ENCODE results near the gene ABHD1. TPM values are rescaled to one million over a fixed set of nuclear protein-coding genes. Genes with fewer than 3 reads are reported as not detected.
"Not testable (repeated sequence)": the region's sequence is repeated elsewhere in the genome, so short reads cannot be mapped to it uniquely, and the experiment has no call there.

Gene ABHD1
- total and polyA plus RNA-seq, 2 experiments from 2014 or later: 0.38 to 0.55 TPM

DNA sequence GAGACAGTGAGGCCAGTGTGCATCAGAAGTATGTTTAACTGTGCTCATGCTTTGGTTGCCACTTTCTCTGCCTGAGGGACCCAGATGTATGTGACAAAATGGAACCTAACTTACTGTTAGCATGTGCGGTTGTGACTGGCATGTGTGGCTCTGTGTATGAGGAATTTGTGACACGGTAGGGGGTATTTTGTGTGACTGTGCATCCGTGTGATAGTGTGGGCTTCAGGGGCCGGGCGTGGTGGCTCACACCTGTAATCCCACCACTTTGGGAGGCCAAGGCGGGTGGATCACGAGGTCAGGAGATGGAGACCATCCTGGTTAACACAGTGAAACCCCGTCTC lies 4.3 kb upstream of the ABHD1 start:
- H3K27me3 ChIP-seq (ENCODE audit: insufficient read depth): peaks cover 71% of the 10 kb centered on the region
- H3K27ac ChIP-seq (ENCODE audit: low read depth); H3K9me2 ChIP-seq (ENCODE audit: insufficient read depth); H3K27ac Mint-ChIP-seq; H4K20me1 ChIP-seq (replicated peaks; ENCODE audit: insufficient read depth); H3F3A ChIP-seq (replicated peaks; ENCODE audit: low read depth); H3K9me3 Mint-ChIP-seq; ATAC-seq; H3K36me3 Mint-ChIP-seq (ENCODE audit: low read depth); DNase-seq (ENCODE audit: low spot score); H3K36me3 ChIP-seq (ENCODE audit: insufficient read depth); H3K79me2 ChIP-seq (replicated peaks; ENCODE audit: insufficient read depth): not testable (repeated sequence)
- peak overlapping the region; percentile 80 for H3K4me3 Mint-ChIP-seq
- TF ChIP-seq EZH2 (IDR thresholded peaks at IDR 0.05; ENCODE audit: low read depth, unreplicated experiment): peak; percentile 9
- peak overlapping the region; percentile 85 for H3K4me2 ChIP-seq
- H3K4me1 Mint-ChIP-seq: peaks cover 13% of the 10 kb centered on the region; the same call in 2 of the 3 replicates
- peak overlapping the region; percentile 84; the same call in 1 of the 2 replicates for H2AFZ ChIP-seq
- peaks cover 59% of the 10 kb centered on the region for H3K27me3 Mint-ChIP-seq (ENCODE audit: insufficient read depth, low read depth, poor library complexity)
- peaks cover 19% of the 10 kb centered on the region for H3K4me1 ChIP-seq (ENCODE audit: insufficient read depth)
- peak overlapping the region; percentile 65 for H3K4me3 ChIP-seq

GRCh38 chr2:27121906-27122305 lies 1.7 kb upstream of the ABHD1 start:
- Mint-ChIP-seq H3K9me3 (no peaks in the 10 kb centered on the region), H3K27me3 (ENCODE audit: insufficient read depth, low read depth, poor library complexity) (peaks cover 55% of the 10 kb centered on the region), H3K4me3 (no peak overlapping the region), H3K27ac (no peak overlapping the region), H3K4me1 (peaks cover 20% of the 10 kb centered on the region), H3K36me3 (ENCODE audit: low read depth) (no peaks in the 10 kb centered on the region; the same call in 2 of the 3 replicates)
- no peak overlapping the region for H3K4me2 ChIP-seq
- DNase-seq (ENCODE audit: low spot score): no peak
- H3K4me3 ChIP-seq: no peak overlapping the region
- no peak for ATAC-seq
- no peaks in the 10 kb centered on the region for H3K36me3 ChIP-seq (ENCODE audit: insufficient read depth)
- no peak overlapping the region for H3K27ac ChIP-seq (ENCODE audit: low read depth)
- H4K20me1 ChIP-seq (replicated peaks; ENCODE audit: insufficient read depth): no peaks in the 10 kb centered on the region
- peaks cover 72% of the 10 kb centered on the region for H3K27me3 ChIP-seq (ENCODE audit: insufficient read depth)
- no peaks in the 10 kb centered on the region for H3K9me2 ChIP-seq (ENCODE audit: insufficient read depth)
- no peaks in the 10 kb centered on the region for H3K79me2 ChIP-seq (replicated peaks; ENCODE audit: insufficient read depth)
- TF ChIP-seq ZNF114 (CRISPR knock-in tag; IDR thresholded peaks at IDR 0.05): no peak
- no peak for TF ChIP-seq EZH2phosphoT487 (IDR thresholded peaks at IDR 0.05; ENCODE audit: unreplicated experiment)
- no peak for TF ChIP-seq ZNF462 (CRISPR knock-in tag; IDR thresholded peaks at IDR 0.05)
- H2AFZ ChIP-seq: no peak overlapping the region
- H3F3A ChIP-seq (replicated peaks; ENCODE audit: low read depth): peaks cover 9% of the 10 kb centered on the region; the same call in 1 of the 2 replicates
- peaks cover 20% of the 10 kb centered on the region for H3K4me1 ChIP-seq (ENCODE audit: insufficient read depth)

Data from GM23338 (cell line).